ENCODE data around the gene EFNA2.

The EFNA2 gene

DNA sequence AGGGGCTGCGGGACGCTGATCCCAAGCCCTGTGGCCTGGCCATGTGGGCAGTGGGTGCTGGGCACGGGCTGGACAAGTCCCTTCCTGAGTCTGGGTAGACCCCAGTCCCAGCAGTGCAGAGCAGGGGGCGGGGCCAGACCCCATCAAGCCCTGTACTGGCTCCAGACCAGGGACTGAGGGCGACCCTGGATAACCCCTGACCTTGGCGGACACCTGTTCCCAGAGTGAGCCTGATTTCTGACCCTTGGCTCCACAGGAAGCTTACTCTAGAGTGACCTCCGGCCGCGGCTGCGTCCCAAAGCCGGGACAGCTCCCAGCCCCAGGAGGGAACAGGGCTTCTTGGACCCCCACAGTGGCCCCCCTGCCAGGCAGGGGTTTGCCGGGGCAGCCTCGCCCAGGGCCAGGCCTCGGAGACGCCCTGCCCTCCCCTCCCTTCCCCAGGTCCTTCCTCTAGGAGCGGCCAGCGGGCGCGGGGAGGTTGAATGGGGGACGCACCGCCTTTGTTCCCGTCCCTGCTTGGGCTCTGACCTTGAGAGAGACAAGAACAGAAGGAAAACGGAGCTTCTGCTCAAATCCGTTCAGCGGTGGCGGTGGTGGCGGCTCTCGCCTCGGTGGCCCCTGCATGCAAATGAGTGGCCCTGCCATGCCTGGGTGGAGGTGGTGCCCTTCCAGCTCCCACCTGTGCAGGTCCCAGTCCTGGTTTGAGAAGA is 2.3 kb upstream of the EFNA2 start:
- DNase-seq (ENCODE audit: low read depth in 4 of 4, low spot score in 1 of 4) = no peak

- no peak for DNase-seq (ENCODE audit: low read depth in 4 of 4, low spot score in 1 of 4)
These were observed 1.8 kb upstream of the EFNA2 start for GRCh38 chr19:1283917-1284292.

DNA sequence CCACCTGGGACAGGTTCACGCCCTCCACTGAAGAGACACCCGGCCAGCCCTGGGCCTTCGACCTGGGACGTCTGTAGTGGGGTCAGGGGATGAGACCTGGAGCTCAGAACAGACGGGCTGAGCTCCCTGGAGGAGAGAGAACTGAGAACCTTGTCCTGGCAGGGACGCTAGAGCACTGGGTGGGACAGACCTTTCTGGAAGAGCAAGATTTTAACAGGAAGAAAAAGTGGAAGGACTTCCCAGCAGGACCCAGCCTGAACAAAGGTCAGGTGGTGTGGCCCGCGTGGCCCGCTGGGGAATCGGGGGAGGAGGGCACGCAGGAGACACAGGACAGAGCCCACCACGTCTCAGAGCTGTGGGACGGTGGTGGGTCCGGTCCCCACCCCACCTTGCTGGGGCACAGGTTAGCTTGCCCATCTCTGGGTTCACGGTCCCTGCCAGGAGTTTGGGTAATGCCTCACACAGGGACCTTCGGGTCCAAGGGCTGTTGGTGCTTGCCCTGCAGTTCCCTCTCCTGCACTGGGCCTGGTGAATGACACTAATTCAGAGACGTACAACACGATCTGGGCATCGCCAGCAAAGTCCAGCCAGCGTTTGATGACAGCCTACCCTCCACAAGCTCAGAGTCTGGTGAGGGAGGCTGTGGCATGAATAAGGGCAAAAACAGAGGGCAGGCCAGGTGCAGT is 1.2 kb upstream of the EFNA2 start:
- no peak for DNase-seq (ENCODE audit: low read depth in 4 of 4, low spot score in 1 of 4)

DNA sequence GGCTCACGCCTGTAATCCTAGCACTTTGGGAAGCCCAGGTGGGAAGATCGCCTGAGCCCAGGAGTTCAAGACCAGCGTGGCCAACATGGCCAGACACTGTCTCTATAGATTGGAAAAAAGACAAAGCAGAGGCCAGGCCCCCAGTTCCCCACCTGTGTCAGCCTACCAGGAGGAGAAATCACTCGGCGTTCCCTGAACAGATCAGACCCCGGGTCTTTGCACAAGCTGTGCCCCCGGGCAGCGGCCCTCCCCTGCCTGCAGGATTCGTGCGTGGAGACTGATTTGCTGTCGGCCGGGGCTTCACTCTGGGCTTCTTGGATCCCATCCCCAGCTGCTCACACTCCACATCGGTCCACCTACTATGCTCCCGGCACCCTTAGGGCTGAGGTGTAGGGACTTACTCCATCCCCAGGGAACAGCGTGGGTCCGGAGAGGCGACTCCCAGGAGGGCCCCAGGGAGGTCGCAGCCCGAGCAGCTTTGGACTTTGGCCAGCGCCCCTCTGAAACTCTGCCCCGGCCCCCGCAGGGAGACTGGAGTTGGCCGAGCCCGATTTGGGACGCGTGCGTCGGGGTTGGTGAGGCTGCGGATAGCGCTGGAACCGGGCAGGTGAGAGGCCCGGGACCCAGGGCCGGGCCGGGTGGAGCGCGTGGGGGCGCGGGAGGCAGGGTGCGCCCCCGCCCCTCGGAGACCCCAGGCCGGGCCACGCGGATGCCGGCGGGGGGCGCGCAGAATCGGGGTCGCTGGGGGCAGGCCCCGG is 515 bp upstream of the EFNA2 start:
- no peak for DNase-seq (ENCODE audit: low read depth in 4 of 4, low spot score in 1 of 4)

DNA sequence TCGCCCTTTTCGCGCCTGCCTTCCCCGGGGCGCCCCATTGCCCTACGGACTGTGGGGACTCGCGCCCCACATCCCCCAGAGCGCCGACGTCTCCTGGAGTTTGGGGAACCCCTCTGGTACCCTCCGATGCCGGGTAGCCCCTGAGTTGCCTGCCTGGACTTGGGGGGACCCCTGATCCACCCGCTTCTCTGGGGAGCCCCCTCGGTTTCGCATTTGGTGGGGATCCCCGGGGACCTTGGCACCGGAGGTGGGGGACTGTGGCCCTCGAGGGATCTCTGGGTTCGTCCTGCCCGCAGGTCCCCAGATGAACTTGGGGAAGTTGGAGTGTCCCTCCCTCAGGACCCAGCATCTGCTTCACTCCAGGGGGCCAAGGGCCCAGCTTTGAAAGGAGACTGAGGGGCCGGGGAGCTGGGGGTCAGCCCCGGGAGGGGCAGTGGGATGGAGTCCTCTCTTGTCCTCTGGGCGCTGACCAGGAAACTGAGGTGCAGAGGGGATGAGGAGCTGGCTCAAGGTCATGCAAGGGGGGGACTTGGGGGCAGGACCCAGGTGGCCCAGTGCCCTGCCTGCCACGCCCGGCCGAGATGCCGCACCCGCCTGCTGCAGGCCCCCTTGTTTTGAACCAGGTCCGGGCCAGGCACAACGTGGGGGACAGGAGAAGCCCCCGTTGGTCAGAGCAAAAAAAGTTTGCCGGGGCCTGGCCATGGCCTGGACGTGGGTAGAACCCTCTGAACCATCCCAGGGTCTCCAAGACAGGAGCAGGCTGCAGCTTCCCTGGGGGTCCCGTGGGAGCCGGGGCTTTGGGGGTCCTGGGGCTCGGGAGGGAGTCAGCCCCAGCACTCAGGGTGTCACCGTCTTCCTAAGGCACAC is 1.0 kb downstream of the EFNA2 start:
- no peak for DNase-seq (ENCODE audit: low read depth in 4 of 4, low spot score in 1 of 4)

- no peak for DNase-seq (ENCODE audit: low read depth in 4 of 4, low spot score in 1 of 4)
These were observed 1.9 kb downstream of the EFNA2 start for GRCh38 chr19:1287354-1288225.

- DNase-seq (ENCODE audit: low read depth in 4 of 4, low spot score in 1 of 4) = no peak
These were observed 2.5 kb downstream of the EFNA2 start for GRCh38 chr19:1288226-1288612.

- DNase-seq (ENCODE audit: low read depth in 4 of 4, low spot score in 1 of 4) = no peak
These were observed 3.4 kb downstream of the EFNA2 start for GRCh38 chr19:1288833-1289685.

DNA sequence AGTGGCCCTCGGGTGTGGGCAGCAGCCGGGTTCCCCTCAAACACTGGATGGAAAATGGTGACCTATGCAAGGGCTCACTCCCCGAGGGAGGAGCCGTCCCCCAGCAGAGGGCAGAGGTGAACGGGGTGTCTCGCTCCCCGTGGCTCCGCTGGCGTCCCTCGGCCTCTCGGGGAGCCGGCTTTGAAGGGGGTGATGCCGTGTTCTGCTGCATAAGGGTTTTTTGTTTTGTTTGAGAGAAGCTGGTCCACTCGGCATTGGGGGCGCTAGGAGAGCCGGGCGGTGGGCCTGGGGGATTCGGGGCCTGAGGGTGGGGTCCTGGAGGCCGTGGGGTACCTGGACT is 4.0 kb downstream of the EFNA2 start:
- no peak for DNase-seq (ENCODE audit: low read depth in 4 of 4, low spot score in 1 of 4)

GRCh38 chr19:1290196-1290702 is 4.6 kb downstream of the EFNA2 start:
- no peak for DNase-seq (ENCODE audit: low read depth in 4 of 4, low spot score in 1 of 4)

- DNase-seq (ENCODE audit: low read depth in 4 of 4, low spot score in 1 of 4) = no peak
These were observed 5.3 kb downstream of the EFNA2 start for GRCh38 chr19:1290703-1291651.

GRCh38 chr19:1291761-1292418 is 6.2 kb downstream of the EFNA2 start:
- no peak for DNase-seq (ENCODE audit: low read depth in 4 of 4, low spot score in 1 of 4)

- no peak for DNase-seq (ENCODE audit: low read depth in 4 of 4, low spot score in 1 of 4)
These were observed 6.9 kb downstream of the EFNA2 start for GRCh38 chr19:1292419-1293151.

- no peak for DNase-seq (ENCODE audit: low read depth in 4 of 4, low spot score in 1 of 4)
These were observed 8.3 kb downstream of the EFNA2 start for GRCh38 chr19:1293782-1294604.

DNA sequence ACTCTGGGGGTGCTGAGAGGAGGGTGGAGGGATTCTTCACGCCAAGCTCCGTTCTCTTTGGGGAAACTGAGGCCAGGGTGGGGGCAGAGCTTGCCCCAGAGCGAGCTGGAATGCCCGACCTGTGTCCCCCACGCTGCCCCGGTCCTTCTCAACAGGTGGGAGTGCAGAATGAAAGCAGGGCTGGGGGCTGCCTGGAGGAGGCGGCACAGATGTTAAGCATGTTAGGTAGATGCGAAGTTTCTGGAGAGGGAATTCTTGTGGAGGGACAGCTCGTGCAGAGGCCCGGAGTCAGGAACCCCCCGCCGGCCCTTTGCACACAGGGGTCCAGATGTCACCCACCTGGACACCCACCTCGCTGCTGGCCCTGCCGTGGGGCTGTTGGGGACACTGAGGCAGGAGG is 9.0 kb downstream of the EFNA2 start:
- DNase-seq (ENCODE audit: low read depth in 4 of 4, low spot score in 1 of 4) = no peak
